Suprapubic skin (tissue), 4 donors: Measurements from ENCODE around the gene ALG14.

Experiments
- EP300 ChIP-seq: sonication (generic); formaldehyde crosslinking; IDR thresholded peaks from one replicate; pipeline ENCODE4 v1.6.1; 2017; ENCODE audit warnings: antibody characterized with exemption
- POLR2A ChIP-seq, 2 donors: fragments of 450-650 bp; IDR thresholded peaks; one replicate each; pipeline ENCODE4 v1.6.1; 2017; ENCODE audit warnings: antibody characterized with exemption in 2 of 2, mild to moderate bottlenecking in 2 of 2, moderate library complexity in 2 of 2
- POLR2AphosphoS5 ChIP-seq, 3 donors: sonication (generic); formaldehyde crosslinking; IDR thresholded peaks; one replicate each; pipeline ENCODE4 v1.6.1; 2017; ENCODE audit warnings: antibody characterized with exemption in 3 of 3
- TF ChIP-seq, protein P1 (sequence below), 2 donors: fragments of 200-600 bp in 1 of 2; fragments of 450-650 bp in 1 of 2; sonication (generic) in 1 of 2; IDR thresholded peaks; one replicate each; pipeline ENCODE4 v1.5.1; 2016 to 2019; ENCODE audit warnings: antibody characterized with exemption in 2 of 2, mild to moderate bottlenecking in 1 of 2, moderate library complexity in 1 of 2

- TF ChIP-seq POLR2AphosphoS5 (IDR thresholded peaks at IDR 0.05) (no peak), POLR2A (IDR thresholded peaks at IDR 0.05) (no peak), EP300 (no peak)
- TF ChIP-seq, protein P1, sequence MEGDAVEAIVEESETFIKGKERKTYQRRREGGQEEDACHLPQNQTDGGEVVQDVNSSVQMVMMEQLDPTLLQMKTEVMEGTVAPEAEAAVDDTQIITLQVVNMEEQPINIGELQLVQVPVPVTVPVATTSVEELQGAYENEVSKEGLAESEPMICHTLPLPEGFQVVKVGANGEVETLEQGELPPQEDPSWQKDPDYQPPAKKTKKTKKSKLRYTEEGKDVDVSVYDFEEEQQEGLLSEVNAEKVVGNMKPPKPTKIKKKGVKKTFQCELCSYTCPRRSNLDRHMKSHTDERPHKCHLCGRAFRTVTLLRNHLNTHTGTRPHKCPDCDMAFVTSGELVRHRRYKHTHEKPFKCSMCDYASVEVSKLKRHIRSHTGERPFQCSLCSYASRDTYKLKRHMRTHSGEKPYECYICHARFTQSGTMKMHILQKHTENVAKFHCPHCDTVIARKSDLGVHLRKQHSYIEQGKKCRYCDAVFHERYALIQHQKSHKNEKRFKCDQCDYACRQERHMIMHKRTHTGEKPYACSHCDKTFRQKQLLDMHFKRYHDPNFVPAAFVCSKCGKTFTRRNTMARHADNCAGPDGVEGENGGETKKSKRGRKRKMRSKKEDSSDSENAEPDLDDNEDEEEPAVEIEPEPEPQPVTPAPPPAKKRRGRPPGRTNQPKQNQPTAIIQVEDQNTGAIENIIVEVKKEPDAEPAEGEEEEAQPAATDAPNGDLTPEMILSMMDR (IDR thresholded peaks at IDR 0.05), result no peak
Observed at GRCh38 chr1:95118710-95119109, 46.0 kb upstream of the ALG14 start.
